22Rv1 (cell line): Measurements from ENCODE around the gene NEU4.

Source experiments
- H3K27ac ChIP-seq: fragments of 450-650 bp; 2 replicates; pipeline ENCODE4 v1.5.1; 2017
- ZFX ChIP-seq: fragments of 450-650 bp; IDR thresholded peaks from 2 replicates; pipeline ENCODE4 v1.6.1; 2017; ENCODE audit warnings: antibody characterized with exemption, borderline replicate concordance
- TF ChIP-seq, protein P1 (sequence below): fragments of 450-650 bp; IDR thresholded peaks from 2 replicates; pipeline ENCODE4 v1.5.1; 2017; ENCODE audit warnings: mild to moderate bottlenecking

NEU4 gene

GRCh38 chr2:241864168-241864849 lies 55.3 kb downstream of the NEU4 start:
- TF ChIP-seq, protein P1, sequence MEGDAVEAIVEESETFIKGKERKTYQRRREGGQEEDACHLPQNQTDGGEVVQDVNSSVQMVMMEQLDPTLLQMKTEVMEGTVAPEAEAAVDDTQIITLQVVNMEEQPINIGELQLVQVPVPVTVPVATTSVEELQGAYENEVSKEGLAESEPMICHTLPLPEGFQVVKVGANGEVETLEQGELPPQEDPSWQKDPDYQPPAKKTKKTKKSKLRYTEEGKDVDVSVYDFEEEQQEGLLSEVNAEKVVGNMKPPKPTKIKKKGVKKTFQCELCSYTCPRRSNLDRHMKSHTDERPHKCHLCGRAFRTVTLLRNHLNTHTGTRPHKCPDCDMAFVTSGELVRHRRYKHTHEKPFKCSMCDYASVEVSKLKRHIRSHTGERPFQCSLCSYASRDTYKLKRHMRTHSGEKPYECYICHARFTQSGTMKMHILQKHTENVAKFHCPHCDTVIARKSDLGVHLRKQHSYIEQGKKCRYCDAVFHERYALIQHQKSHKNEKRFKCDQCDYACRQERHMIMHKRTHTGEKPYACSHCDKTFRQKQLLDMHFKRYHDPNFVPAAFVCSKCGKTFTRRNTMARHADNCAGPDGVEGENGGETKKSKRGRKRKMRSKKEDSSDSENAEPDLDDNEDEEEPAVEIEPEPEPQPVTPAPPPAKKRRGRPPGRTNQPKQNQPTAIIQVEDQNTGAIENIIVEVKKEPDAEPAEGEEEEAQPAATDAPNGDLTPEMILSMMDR: no peak
- no peak for TF ChIP-seq ZFX

GRCh38 chr2:241864850-241865213 lies 55.8 kb downstream of the NEU4 start:
- TF ChIP-seq ZFX: no peak
- TF ChIP-seq, protein P1: no peak

More at GRCh38 chr2:241864168-241864849, 55.3 kb downstream of the NEU4 start:
- no peak overlapping the region for H3K27ac ChIP-seq

GRCh38 chr2:241865416-241865956 lies 56.5 kb downstream of the NEU4 start:
- TF ChIP-seq, protein P1: no peak
- TF ChIP-seq ZFX: no peak
- H3K27ac ChIP-seq: no peak overlapping the region

More at GRCh38 chr2:241864850-241865213, 55.8 kb downstream of the NEU4 start:
- H3K27ac ChIP-seq: no peak overlapping the region

- no peak for TF ChIP-seq ZFX
- TF ChIP-seq, protein P1: no peak
- H3K27ac ChIP-seq: no peak overlapping the region
These were observed 57.2 kb downstream of the NEU4 start for GRCh38 chr2:241865957-241866789.
